Naive thymus-derived CD8-positive, alpha-beta T cell (primary cell): Measurements from ENCODE around the gene MS4A6E. TPM values are rescaled to one million over a fixed set of nuclear protein-coding genes. Genes with fewer than 3 reads are reported as not detected.

Experiments
- polyA plus RNA-seq, 3 donors: library from polyadenylated mRNA; unstranded; fragments of 300-500 nt; fragmentation: Illumina TruSeq; gene quantifications; one replicate each; pipeline ENCODE4 v1.2.3, GENCODE V29; 2021
- total RNA-seq, 8 experiments: library from RNA in 2 of 8; stranded (reverse) in 2 of 8; gene quantifications; one replicate each; pipeline ENCODE4 v1.2.3 and lab custom pipeline; 2021 to 2026

The MS4A6E gene
- total and polyA plus RNA-seq, 5 experiments from 2014 or later = not detected

Other genes with a start within 250 kb of the MS4A6E start
- not detected for gene MS4A2, start 238.6 kb upstream of the MS4A6E start, total RNA-seq
- not detected for gene MS4A2, start 238.6 kb upstream of the MS4A6E start, polyA plus RNA-seq
- gene MS4A6A, start 144.2 kb upstream of the MS4A6E start, total RNA-seq = 1 to 10 TPM; 2.5 to 2.6 TPM
- 1 to 10 TPM in 2 of 3 donors, not detected in 1; 1.2 to 1.4 TPM for gene MS4A6A, start 144.2 kb upstream of the MS4A6E start, polyA plus RNA-seq
- not detected for gene MS4A4E, start 84.1 kb upstream of the MS4A6E start, total RNA-seq
- gene MS4A4E, start 84.1 kb upstream of the MS4A6E start, polyA plus RNA-seq = not detected
- under 1 TPM in 1 of 2 experiments, not detected in 1; 0.36 TPM for gene MS4A4A, start 46.6 kb upstream of the MS4A6E start, total RNA-seq
- gene MS4A4A, start 46.6 kb upstream of the MS4A6E start, polyA plus RNA-seq = not detected
- gene MS4A7, start 51.3 kb downstream of the MS4A6E start, total RNA-seq = 1 to 10 TPM in 1 of 2 experiments, under 1 TPM in 1; 0.96 to 1.3 TPM
- under 1 TPM in 2 of 3 donors, not detected in 1; 0.12 to 0.14 TPM for gene MS4A7, start 51.3 kb downstream of the MS4A6E start, polyA plus RNA-seq
- under 1 TPM in 1 of 2 experiments, not detected in 1; 0.16 TPM for gene MS4A14, start 69.2 kb downstream of the MS4A6E start, total RNA-seq
- not detected for gene MS4A14, start 69.2 kb downstream of the MS4A6E start, polyA plus RNA-seq
- not detected for gene MS4A5, start 102.3 kb downstream of the MS4A6E start, total RNA-seq
- gene MS4A5, start 102.3 kb downstream of the MS4A6E start, polyA plus RNA-seq = not detected
- gene MS4A1, start 128.6 kb downstream of the MS4A6E start, total RNA-seq = 10 to 100 TPM; 45.0 to 45.1 TPM
- 1 to 10 TPM in 2 of 3 donors, under 1 TPM in 1; 0.33 to 7.7 (median 1.1) TPM for gene MS4A1, start 128.6 kb downstream of the MS4A6E start, polyA plus RNA-seq
- not detected for gene MS4A12, start 165.5 kb downstream of the MS4A6E start, total RNA-seq
- not detected for gene MS4A12, start 165.5 kb downstream of the MS4A6E start, polyA plus RNA-seq
- not detected for gene MS4A13, start 188.1 kb downstream of the MS4A6E start, total RNA-seq
- not detected for gene MS4A13, start 188.1 kb downstream of the MS4A6E start, polyA plus RNA-seq